Keratinocyte (primary cell): ENCODE results near the gene FKBP1B. TPM values are rescaled to one million over a fixed set of nuclear protein-coding genes. Genes with fewer than 3 reads are reported as not detected.
"Not testable (repeated sequence)": the region's sequence is repeated elsewhere in the genome, so short reads cannot be mapped to it uniquely, and the experiment has no call there.

Source experiments
- DNase-seq: peaks from one replicate; pipeline ENCODE4 v3.0.0-alpha.2; 2011; ENCODE audit warnings: low read depth, missing footprints, low spot score
- FAIRE-seq: peaks from 2 replicates; lab custom pipeline; 2011; peaks lifted over from hg19 to GRCh38; lab: Jason Lieb, UNC
- H2AFZ ChIP-seq: 2 replicates; pipeline ENCODE4 v1.6.0; 2012; ENCODE audit warnings: low read length, control low read depth, inconsistent platforms; ENCODE audit not compliant: control insufficient read depth
- H3K27ac ChIP-seq: 2 replicates; pipeline ENCODE4 v1.5.1; 2011; ENCODE audit warnings: low read length; ENCODE audit not compliant: control insufficient read depth, insufficient read depth
- H3K27me3 ChIP-seq: 3 replicates; pipeline ENCODE4 v1.6.0; 2011; ENCODE audit warnings: low read length; ENCODE audit not compliant: control insufficient read depth, insufficient read depth; ENCODE audit errors: extremely low read depth
- H3K36me3 ChIP-seq, 2 experiments: 2 replicates in 1 of 2; 3 replicates in 1 of 2; pipeline ENCODE4 v1.5.1; 2011; ENCODE audit warnings: low read length in 2 of 2, mild to moderate bottlenecking in 1 of 2; ENCODE audit not compliant: control insufficient read depth in 2 of 2, insufficient read depth in 2 of 2; ENCODE audit errors: extremely low read depth in 1 of 2
- H3K4me1 ChIP-seq: 3 replicates; pipeline ENCODE4 v1.5.1; 2011; ENCODE audit warnings: low read length; ENCODE audit not compliant: control insufficient read depth, insufficient read depth; ENCODE audit errors: extremely low read depth
- H3K4me2 ChIP-seq: 3 replicates; pipeline ENCODE4 v1.6.0; 2011; ENCODE audit warnings: low read depth, low read length; ENCODE audit not compliant: control insufficient read depth, insufficient read depth; ENCODE audit errors: extremely low read depth
- H3K4me3 ChIP-seq, 3 experiments: fragments of 200-600 bp in 1 of 3; sonication (generic) in 1 of 3; 2 replicates in 2 of 3; 3 replicates in 1 of 3; pipeline ENCODE4 v1.5.1; 2011 to 2016; ENCODE audit warnings: low read length in 3 of 3, mild to moderate bottlenecking in 3 of 3, control low read depth in 2 of 3, inconsistent platforms in 1 of 3, low read depth in 1 of 3, mixed read lengths in 1 of 3, mixed run types in 1 of 3, moderate library complexity in 1 of 3; ENCODE audit not compliant: control insufficient read depth in 2 of 3, insufficient read depth in 2 of 3; ENCODE audit errors: extremely low read depth in 1 of 3
- H3K79me2 ChIP-seq: 2 replicates; pipeline ENCODE4 v1.6.0; 2012; ENCODE audit warnings: low read length; ENCODE audit not compliant: control insufficient read depth, insufficient read depth
- H3K9ac ChIP-seq: 3 replicates; pipeline ENCODE4 v1.6.0; 2011; ENCODE audit warnings: low read length; ENCODE audit not compliant: control insufficient read depth, insufficient read depth; ENCODE audit errors: extremely low read depth
- H3K9me1 ChIP-seq: 3 replicates; pipeline ENCODE4 v1.6.0; 2011; ENCODE audit warnings: low read length; ENCODE audit not compliant: control insufficient read depth, insufficient read depth; ENCODE audit errors: extremely low read depth
- H3K9me3 ChIP-seq: 2 replicates; pipeline ENCODE4 v1.5.1; 2012; ENCODE audit warnings: low read depth, low read length; ENCODE audit not compliant: control insufficient read depth
- H4K20me1 ChIP-seq: 3 replicates; pipeline ENCODE4 v1.6.0; 2011; ENCODE audit warnings: low read length; ENCODE audit not compliant: control insufficient read depth, insufficient read depth; ENCODE audit errors: extremely low read depth
- EZH2 ChIP-seq: IDR thresholded peaks from one replicate; pipeline ENCODE4 v1.6.1; 2012; ENCODE audit warnings: inconsistent platforms, mild to moderate bottlenecking, low read length, moderate library complexity
- dilution Hi-C: fragments of 300-500 bp; cut with MboI; formaldehyde crosslinking; loops from one replicate; pipeline ENCODE4 v1.7.0; 2020; ENCODE audit warnings: low sequenced_read_pairs; ENCODE audit not compliant: extremely low pct_ligation_motif_present
- polyA plus RNA-seq, 5 experiments: library from polyadenylated mRNA; depleted of rRNA in 3 of 5; stranded (reverse) in 3 of 5; stranded (forward) in 1 of 5; unstranded in 1 of 5; fragments of >200 nt; gene quantifications; 1 replicate in 1 of 5; 2 replicates in 3 of 5; 3 replicates in 1 of 5; pipeline versions ENCODE4 v1.2.1 to v1.2.3, GENCODE V29; 2011 to 2012; ENCODE audit warnings: missing spikeins in 2 of 5, low read depth in 1 of 5, low replicate concordance in 1 of 5
- TF ChIP-seq, protein P1 (sequence below), 3 experiments: IDR thresholded peaks in 1 of 3; conservative IDR thresholded peaks in 1 of 3; optimal IDR thresholded peaks in 1 of 3; 2 replicates in 2 of 3; 3 replicates in 1 of 3; pipeline versions ENCODE3 to v1.5.1; 2011; ENCODE audit warnings: low read length in 3 of 3, mild to moderate bottlenecking in 3 of 3, moderate library complexity in 2 of 3, control low read depth in 1 of 3, inconsistent platforms in 1 of 3; ENCODE audit not compliant: insufficient read depth in 2 of 3; ENCODE audit errors: extremely low read depth in 1 of 3

The FKBP1B gene
- polyA plus RNA-seq, 1 donor (not counting 4 experiments of a cell fraction or from before 2014, with no cell fraction given) = 24.5 TPM

DNA sequence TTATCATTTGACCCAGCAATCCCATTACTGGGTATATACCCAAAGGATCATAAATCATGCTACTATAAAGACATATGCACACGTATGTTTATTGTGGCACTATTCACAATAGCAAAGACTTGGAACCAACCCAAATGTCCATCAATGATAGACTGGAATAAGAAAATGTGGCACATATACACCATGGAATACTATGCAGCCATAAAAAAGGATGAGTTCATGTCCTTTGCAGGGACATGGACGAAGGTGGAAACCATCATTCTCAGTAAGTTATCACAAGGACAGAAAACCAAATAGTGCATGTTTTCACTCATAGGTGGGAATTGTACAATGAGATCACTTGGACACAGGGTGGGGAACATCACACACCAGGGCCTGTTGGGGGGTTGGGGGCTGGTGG, 51.2 kb downstream of the FKBP1B start:
- FAIRE-seq, H4K20me1 ChIP-seq, H3K4me3 ChIP-seq, H3K4me2 ChIP-seq, H3K79me2 ChIP-seq, H3K27me3 ChIP-seq, H3K36me3 ChIP-seq, H3K4me1 ChIP-seq, H3K9ac ChIP-seq, DNase-seq, H3K9me1 ChIP-seq, H2AFZ ChIP-seq, H3K9me3 ChIP-seq, dilution Hi-C loops, H3K27ac ChIP-seq: not testable (repeated sequence)

DNA sequence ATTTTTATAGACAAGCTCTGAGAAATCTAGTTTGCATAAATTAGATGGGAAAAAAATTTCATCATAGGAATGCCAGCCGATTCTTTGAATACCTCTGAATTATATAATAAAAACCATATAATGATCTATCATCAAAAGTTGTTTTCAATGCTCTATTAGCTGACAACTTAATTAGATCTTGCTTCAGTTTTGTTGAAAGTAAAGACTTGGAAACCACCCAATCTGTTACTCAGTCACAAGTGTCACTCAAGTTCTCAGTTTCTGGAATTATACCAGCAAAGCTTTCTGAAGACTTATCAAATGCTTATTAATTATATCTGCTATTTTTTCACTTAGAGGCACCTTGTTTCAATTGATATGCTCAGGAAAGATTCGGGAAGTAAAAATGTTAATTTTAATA, 52.5 kb downstream of the FKBP1B start:
- H3K79me2 ChIP-seq = no peaks in the 10 kb centered on the region
- no peak for DNase-seq
- H3K4me2 ChIP-seq = no peak overlapping the region
- no peak overlapping the region for H3K27ac ChIP-seq
- dilution Hi-C loops = no loop called here
- H3K9ac ChIP-seq = no peak overlapping the region
- no peak overlapping the region for H3K4me3 ChIP-seq
- TF ChIP-seq, protein P1, sequence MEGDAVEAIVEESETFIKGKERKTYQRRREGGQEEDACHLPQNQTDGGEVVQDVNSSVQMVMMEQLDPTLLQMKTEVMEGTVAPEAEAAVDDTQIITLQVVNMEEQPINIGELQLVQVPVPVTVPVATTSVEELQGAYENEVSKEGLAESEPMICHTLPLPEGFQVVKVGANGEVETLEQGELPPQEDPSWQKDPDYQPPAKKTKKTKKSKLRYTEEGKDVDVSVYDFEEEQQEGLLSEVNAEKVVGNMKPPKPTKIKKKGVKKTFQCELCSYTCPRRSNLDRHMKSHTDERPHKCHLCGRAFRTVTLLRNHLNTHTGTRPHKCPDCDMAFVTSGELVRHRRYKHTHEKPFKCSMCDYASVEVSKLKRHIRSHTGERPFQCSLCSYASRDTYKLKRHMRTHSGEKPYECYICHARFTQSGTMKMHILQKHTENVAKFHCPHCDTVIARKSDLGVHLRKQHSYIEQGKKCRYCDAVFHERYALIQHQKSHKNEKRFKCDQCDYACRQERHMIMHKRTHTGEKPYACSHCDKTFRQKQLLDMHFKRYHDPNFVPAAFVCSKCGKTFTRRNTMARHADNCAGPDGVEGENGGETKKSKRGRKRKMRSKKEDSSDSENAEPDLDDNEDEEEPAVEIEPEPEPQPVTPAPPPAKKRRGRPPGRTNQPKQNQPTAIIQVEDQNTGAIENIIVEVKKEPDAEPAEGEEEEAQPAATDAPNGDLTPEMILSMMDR (optimal IDR thresholded peaks at IDR 0.05 in 1 of 3, IDR thresholded peaks at IDR 0.05 in 1 of 3, conservative IDR thresholded peaks at IDR 0.05 in 1 of 3; ENCODE audit: extremely low read depth in 1 of 3, insufficient read depth in 2 of 3, low read length in 3 of 3) = no peak
- TF ChIP-seq EZH2 = no peak
- H3K27me3 ChIP-seq = no peaks in the 10 kb centered on the region
- H4K20me1 ChIP-seq = no peaks in the 10 kb centered on the region
- H3K36me3 ChIP-seq = no peaks in the 10 kb centered on the region
- no peaks in the 10 kb centered on the region for H3K9me1 ChIP-seq
- FAIRE-seq = no peak
- no peaks in the 10 kb centered on the region for H3K4me1 ChIP-seq
- no peaks in the 10 kb centered on the region for H3K9me3 ChIP-seq
- H2AFZ ChIP-seq = no peak overlapping the region

DNA sequence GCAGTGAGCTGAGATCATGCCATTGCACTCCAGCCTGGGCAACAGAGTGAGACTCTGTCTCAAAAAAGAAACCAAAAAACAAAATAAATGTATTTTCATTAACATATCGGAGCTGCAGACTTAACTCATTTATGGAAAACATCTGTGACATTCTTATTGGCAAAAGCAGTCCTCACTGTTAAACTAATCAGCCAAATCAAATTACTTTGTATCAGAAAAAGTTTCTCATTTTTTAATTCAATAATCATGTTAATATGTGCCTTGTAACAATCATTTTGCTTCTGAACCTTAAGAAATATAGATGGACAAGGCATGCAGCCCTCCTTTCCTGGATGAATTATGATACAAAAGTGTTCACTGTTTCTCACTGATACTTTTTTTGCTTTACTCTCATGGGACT, 53.1 kb downstream of the FKBP1B start:
- H3K4me3 ChIP-seq = no peak overlapping the region
- no peak overlapping the region for H3K9ac ChIP-seq
- TF ChIP-seq, protein P1 (optimal IDR thresholded peaks at IDR 0.05 in 1 of 3, IDR thresholded peaks at IDR 0.05 in 1 of 3, conservative IDR thresholded peaks at IDR 0.05 in 1 of 3; ENCODE audit: extremely low read depth in 1 of 3, insufficient read depth in 2 of 3, low read length in 3 of 3) = no peak
- no peak for TF ChIP-seq EZH2
- H3K9me3 ChIP-seq = no peaks in the 10 kb centered on the region
- H3K4me2 ChIP-seq = no peak overlapping the region
- no peaks in the 10 kb centered on the region for H3K36me3 ChIP-seq
- no peaks in the 10 kb centered on the region for H3K9me1 ChIP-seq
- no peaks in the 10 kb centered on the region for H3K4me1 ChIP-seq
- H3K27me3 ChIP-seq = no peaks in the 10 kb centered on the region
- H3K27ac ChIP-seq = no peak overlapping the region
- DNase-seq = no peak
- H4K20me1 ChIP-seq = no peaks in the 10 kb centered on the region
- H2AFZ ChIP-seq = no peak overlapping the region
- H3K79me2 ChIP-seq = no peaks in the 10 kb centered on the region
- dilution Hi-C loops = no loop called here
- FAIRE-seq = no peak
